HG03280 (cell line): ENCODE results near the gene NAV3.
"Not testable (repeated sequence)": the region's sequence is repeated elsewhere in the genome, so short reads cannot be mapped to it uniquely, and the experiment has no call there.

Source experiments
- ATAC-seq: cut with Tn5 transposase; IDR thresholded peaks from one replicate; pipeline ENCODE4 v1.9.1; 2021; ENCODE audit warnings: mild to moderate bottlenecking, moderate library complexity; ENCODE audit not compliant: unreplicated experiment

The NAV3 gene

GRCh38 chr12:78101113-78101876 lies 270.6 kb downstream of the NAV3 start:
- no peak for ATAC-seq

DNA sequence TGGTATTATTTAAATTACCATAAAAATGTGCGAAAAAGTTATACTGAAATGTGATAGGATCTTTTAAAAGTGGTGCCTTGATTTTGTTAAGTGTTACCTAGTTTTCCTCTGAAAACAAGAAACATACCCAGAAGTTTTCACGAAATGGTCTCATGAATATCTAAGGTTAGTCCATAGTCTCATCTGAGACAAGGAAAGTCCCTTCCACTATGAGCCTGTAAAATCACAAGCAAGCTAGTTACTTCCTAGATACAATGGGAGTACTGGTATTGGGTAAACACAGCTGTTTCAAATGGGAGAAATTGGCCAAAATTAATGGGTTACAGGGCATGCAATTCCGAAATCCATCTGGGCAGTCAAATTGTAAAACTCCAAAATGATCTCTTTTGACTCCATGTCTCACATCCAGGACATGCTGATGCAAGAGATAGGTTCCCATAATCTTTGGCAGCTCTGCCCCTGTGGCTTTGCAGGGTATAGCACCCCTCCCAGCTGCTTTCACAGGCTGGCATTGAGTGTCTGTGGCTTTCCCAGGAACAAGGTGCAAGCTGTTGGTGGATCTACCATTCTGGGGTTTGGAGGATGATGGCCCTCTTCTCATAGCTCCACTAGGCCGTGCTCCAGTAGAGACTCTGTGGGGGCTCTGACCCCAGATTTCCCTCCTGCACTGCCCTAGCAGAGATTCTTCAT lies 271.4 kb downstream of the NAV3 start:
- no peak for ATAC-seq

GRCh38 chr12:78102801-78103200 lies 272.1 kb downstream of the NAV3 start:
- not testable (repeated sequence) for ATAC-seq

DNA sequence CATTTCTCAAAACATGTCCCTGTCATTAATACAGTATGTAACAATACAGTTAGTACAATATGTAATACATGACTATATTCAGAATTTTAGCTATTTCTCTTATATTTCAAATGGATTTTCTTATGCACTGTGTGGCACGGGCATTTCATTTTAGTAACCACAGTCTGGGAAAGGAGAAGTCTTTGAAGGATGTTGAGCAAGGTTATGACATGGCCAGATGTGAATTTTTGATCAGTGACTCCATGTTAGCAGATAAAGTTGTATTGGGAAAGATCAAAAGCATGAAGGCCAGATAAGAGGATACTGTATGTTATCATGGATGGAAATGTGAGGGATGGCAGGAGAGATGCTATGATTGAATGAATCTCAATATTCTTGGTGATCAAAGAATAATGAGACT lies 285.2 kb downstream of the NAV3 start:
- no peak for ATAC-seq

DNA sequence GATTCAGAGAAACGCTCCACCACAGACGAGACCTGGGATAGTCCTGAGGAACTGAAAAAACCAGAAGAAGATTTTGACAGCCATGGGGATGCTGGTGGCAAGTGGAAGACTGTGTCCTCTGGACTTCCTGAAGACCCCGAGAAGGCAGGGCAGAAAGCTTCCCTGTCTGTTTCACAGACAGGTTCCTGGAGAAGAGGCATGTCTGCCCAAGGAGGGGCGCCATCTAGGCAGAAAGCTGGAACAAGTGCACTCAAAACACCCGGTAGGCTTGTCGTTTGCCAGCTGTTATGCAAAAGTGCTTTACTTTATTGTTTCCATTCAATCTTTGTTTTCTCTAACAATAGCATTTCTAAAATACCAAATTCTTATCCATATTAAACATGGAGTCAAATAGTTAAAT lies 287.3 kb downstream of the NAV3 start:
- ATAC-seq = no peak

DNA sequence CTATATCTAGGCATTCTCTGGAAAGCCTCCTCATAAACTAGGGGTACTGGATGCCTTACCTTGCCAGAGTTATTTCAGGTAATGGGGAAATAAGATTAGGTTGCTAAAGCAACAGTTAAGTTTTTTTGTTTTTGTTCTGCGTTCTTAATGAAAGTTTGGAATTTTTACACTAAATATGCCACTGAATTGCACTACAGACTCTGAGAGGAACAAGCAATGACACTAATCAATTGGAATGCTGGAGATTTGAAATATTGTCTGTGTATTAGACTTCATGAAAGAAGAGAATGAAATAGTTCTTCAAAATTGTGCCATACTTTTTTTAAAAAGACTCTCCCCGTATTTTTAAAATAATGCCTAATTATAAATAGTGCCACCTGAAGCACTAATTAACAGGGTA lies 287.8 kb downstream of the NAV3 start:
- ATAC-seq = no peak

- no peak for ATAC-seq
Measured at GRCh38 chr12:78119351-78119918, 288.7 kb downstream of the NAV3 start.

DNA sequence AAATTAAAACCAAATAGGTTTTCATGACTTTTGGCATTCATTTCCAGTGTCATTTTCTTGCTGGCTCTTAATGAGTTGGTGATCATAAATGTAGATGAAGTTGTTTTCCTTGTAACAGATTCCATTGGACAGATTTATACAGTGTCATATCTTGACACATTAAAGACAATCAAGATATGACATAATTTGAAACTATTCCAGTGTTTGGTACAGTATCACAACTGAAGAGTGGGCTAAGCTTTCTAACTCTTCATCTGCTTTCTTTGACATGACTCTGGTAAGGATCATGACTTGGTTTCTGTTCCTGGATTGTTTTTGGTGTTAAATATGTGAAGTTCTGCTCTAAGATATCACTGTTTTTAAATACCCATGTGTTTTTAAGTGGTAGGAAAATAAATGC lies 289.6 kb downstream of the NAV3 start:
- ATAC-seq = no peak

- ATAC-seq = no peak
Measured at GRCh38 chr12:78120866-78121560, 290.3 kb downstream of the NAV3 start.

DNA sequence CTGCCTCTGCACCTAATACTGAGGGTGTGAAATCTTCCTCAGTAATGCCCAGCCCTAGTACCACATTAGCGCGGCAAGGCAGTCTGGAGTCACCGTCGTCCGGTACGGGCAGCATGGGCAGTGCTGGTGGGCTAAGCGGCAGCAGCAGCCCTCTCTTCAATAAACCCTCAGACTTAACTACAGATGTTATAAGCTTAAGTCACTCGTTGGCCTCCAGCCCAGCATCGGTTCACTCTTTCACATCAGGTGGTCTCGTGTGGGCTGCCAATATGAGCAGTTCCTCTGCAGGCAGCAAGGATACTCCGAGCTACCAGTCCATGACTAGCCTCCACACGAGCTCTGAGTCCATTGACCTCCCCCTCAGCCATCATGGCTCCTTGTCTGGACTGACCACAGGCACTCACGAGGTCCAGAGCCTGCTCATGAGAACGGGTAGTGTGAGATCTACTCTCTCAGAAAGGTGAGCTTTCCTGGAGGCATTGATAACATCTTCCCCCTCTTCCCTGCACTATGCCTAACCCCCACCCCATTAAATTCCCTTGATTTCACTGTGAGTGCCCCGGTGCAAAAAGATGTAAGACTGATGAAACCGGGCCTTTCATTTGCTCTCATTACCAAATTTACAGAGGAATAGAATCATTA lies 291.4 kb downstream of the NAV3 start:
- no peak for ATAC-seq

- no peak for ATAC-seq
Measured at GRCh38 chr12:78128211-78128610, 297.5 kb downstream of the NAV3 start.

- no peak for ATAC-seq
Measured at GRCh38 chr12:78143717-78144116, 313.0 kb downstream of the NAV3 start.

GRCh38 chr12:78145398-78145797 lies 314.7 kb downstream of the NAV3 start:
- no peak for ATAC-seq

GRCh38 chr12:78146365-78146772 lies 315.7 kb downstream of the NAV3 start:
- ATAC-seq = no peak

- ATAC-seq = no peak
Measured at GRCh38 chr12:78149459-78149858, 318.8 kb downstream of the NAV3 start.

- ATAC-seq = no peak
Measured at GRCh38 chr12:78155546-78155945, 324.9 kb downstream of the NAV3 start.

DNA sequence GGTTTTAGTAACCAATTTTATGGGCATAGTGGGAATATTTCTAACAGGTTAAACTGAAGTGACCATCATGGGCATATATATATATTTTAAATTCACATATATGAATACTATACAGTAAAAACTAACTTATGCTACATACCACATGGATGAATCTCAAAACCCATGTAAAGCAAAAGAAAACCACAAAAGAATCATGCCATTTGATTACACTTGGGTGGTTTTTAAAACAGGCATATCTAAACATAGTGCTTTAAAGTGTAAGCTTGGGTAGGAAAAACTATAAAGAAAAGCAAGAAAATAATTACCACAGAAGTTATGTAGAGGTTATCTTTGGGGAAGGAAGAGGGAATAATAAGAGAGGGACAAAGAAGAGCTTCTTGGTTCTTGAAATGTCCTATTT lies 326.1 kb downstream of the NAV3 start:
- ATAC-seq = no peak

- ATAC-seq = no peak
Measured at GRCh38 chr12:78157199-78157598, 326.5 kb downstream of the NAV3 start.

DNA sequence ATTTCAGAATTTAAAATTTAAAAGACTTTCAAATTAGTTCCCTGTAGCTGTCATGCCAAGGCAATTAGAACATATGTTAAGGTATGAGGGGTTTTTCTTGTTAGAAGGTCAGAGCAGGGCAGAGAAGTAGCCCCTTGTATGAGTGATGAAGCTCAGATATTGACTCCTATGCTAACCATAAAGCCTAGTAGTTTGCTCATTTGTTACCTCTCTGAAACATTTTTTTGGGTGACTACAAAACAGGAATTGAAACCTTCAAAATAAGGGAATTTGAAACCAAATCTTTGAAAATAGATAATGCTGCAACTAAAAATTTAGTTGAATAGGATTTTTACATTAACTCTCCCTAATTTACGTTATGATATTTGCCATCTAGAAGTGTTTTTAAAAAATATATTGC lies 333.5 kb downstream of the NAV3 start:
- no peak for ATAC-seq

- ATAC-seq = no peak
Measured at GRCh38 chr12:78167510-78167909, 336.8 kb downstream of the NAV3 start.

- ATAC-seq = no peak
Measured at GRCh38 chr12:78171061-78171460, 340.4 kb downstream of the NAV3 start.
